Measurements from ENCODE around the gene DKK3. TPM values are rescaled to one million over a fixed set of nuclear protein-coding genes. Genes with fewer than 3 reads are reported as not detected.

Gene DKK3
- total and polyA plus RNA-seq, 8 donors: 21.8 to 63.8 (median 37.6) TPM

- DNase-seq: no peak
- Histone ChIP-seq H3K9me3 (no peaks in the 10 kb centered on the region), H3K27ac (no peak overlapping the region), H3K36me3 (no peaks in the 10 kb centered on the region), H3K27me3 (no peaks in the 10 kb centered on the region), H3K4me3 (no peak overlapping the region), H3K4me1 (peaks cover 0 to 42% (median 18%) of the 10 kb centered on the region in 4 donors)
- TF ChIP-seq CTCF (IDR thresholded peaks at IDR 0.05) (no peak), POLR2A (IDR thresholded peaks at IDR 0.05) (no peak), EP300 (IDR thresholded peaks at IDR 0.05) (no peak), POLR2AphosphoS5 (IDR thresholded peaks at IDR 0.05) (no peak)
- intact Hi-C loops (cut with DNase I; ENCODE audit: low total_unique reads): no loop called here
- 70 to 83% (median 76%) methylated on average over 4 of the region's 4 CpGs for WGBS, 5 donors
Measured at GRCh38 chr11:12031856-12032544, 23.6 kb upstream of the DKK3 start.

GRCh38 chr11:12029738-12030363, 21.4 kb upstream of the DKK3 start:
- 62 to 75% (median 68%) methylated on average over 5 of the region's 5 CpGs for WGBS, 5 donors
- peaks cover 0 to 42% (median 18%) of the 10 kb centered on the region in 4 donors for H3K4me1 ChIP-seq
- TF ChIP-seq POLR2A (IDR thresholded peaks at IDR 0.05): no peak
- no peak for TF ChIP-seq EP300 (IDR thresholded peaks at IDR 0.05)
- no peak for TF ChIP-seq POLR2AphosphoS5 (IDR thresholded peaks at IDR 0.05)
- no peak for TF ChIP-seq CTCF (IDR thresholded peaks at IDR 0.05)
- H3K36me3 ChIP-seq: no peaks in the 10 kb centered on the region
- DNase-seq: no peak
- H3K27ac ChIP-seq: peak overlapping the region in 1 of 5 donors; percentile 43
- no peaks in the 10 kb centered on the region for H3K9me3 ChIP-seq
- H3K27me3 ChIP-seq: no peaks in the 10 kb centered on the region
- no peak overlapping the region for H3K4me3 ChIP-seq
- intact Hi-C loops (cut with DNase I; ENCODE audit: low total_unique reads): no loop called here

- Histone ChIP-seq H3K4me1 (peaks cover 0 to 42% (median 18%) of the 10 kb centered on the region in 4 donors), H3K9me3 (peaks cover 0 to 4% (median 0%) of the 10 kb centered on the region in 4 donors), H3K4me3 (no peak overlapping the region), H3K27ac (peak overlapping the region in 1 of 5 donors; percentile 43), H3K27me3 (no peaks in the 10 kb centered on the region), H3K36me3 (no peaks in the 10 kb centered on the region)
- no peak for TF ChIP-seq POLR2A (IDR thresholded peaks at IDR 0.05)
- TF ChIP-seq CTCF (IDR thresholded peaks at IDR 0.05): no peak
- no peak for TF ChIP-seq POLR2AphosphoS5 (IDR thresholded peaks at IDR 0.05)
- no peak for TF ChIP-seq EP300 (IDR thresholded peaks at IDR 0.05)
- intact Hi-C loops (cut with DNase I; ENCODE audit: low total_unique reads): no loop called here
- WGBS, 5 donors: 41 to 71% (median 58%) methylated on average over 2 of the region's 2 CpGs
- DNase-seq: no peak
Measured at GRCh38 chr11:12029119-12029518, 20.7 kb upstream of the DKK3 start.

GRCh38 chr11:12028303-12028702, 19.9 kb upstream of the DKK3 start:
- intact Hi-C loops (cut with DNase I; ENCODE audit: low total_unique reads): no loop called here
- WGBS, 5 donors: 68 to 82% (median 74%) methylated on average over 2 of the region's 2 CpGs
- Histone ChIP-seq H3K4me1 (peaks cover 0 to 42% (median 18%) of the 10 kb centered on the region in 4 donors), H3K9me3 (peaks cover 0 to 4% (median 0%) of the 10 kb centered on the region in 4 donors), H3K4me3 (no peak overlapping the region), H3K27me3 (no peaks in the 10 kb centered on the region), H3K36me3 (no peaks in the 10 kb centered on the region), H3K27ac (peak overlapping the region in 1 of 5 donors; percentile 43)
- TF ChIP-seq POLR2AphosphoS5 (IDR thresholded peaks at IDR 0.05) (no peak), CTCF (IDR thresholded peaks at IDR 0.05) (no peak), EP300 (IDR thresholded peaks at IDR 0.05) (no peak), POLR2A (IDR thresholded peaks at IDR 0.05) (no peak)
- no peak for DNase-seq
